ENCODE results near the gene AGAP2. TPM values are rescaled to one million over a fixed set of nuclear protein-coding genes. Genes with fewer than 3 reads are reported as not detected.
A peak's percentile ranks its signal among the peaks of the same experiment; 100 is the strongest.

Gene AGAP2
- total and polyA plus RNA-seq, 2 donors (not counting 1 experiment from before 2014, with no cell fraction given) = 22.2 to 27.0 TPM

- no peak overlapping the region for H3K4me3 ChIP-seq (ENCODE audit: control extremely low read depth in 1 of 5, extremely low read depth in 1 of 5, insufficient read depth in 1 of 5, low read depth in 2 of 5, low read length in 4 of 5)
- peaks cover 61% of the 10 kb centered on the region for H3K4me1 Mint-ChIP-seq
- WGBS (ENCODE audit: insufficient coverage) = 86% methylated on average over 1 of the region's 1 CpG
- H3K4me3 Mint-ChIP-seq = peak overlapping the region; percentile 96
- H3K9ac ChIP-seq (ENCODE audit: low read length) = no peak overlapping the region
- ATAC-seq (ENCODE audit: low read depth) = no peak
- no peaks in the 10 kb centered on the region for H3K9me3 ChIP-seq (ENCODE audit: control extremely low read depth in 1 of 3, control insufficient read depth in 2 of 3, insufficient read depth in 1 of 3, low read length in 2 of 3)
- CTCF ChIA-PET = interaction anchor here (0.6 to 1.5 kb wide), 3 partner anchors 9 to 151 kb away, joined by 3 to 5 read pairs (median 5); partner anchors contain the start of genes EEF1AKMT3 and METTL1
- H3K9me3 Mint-ChIP-seq (ENCODE audit: insufficient read depth) = no peaks in the 10 kb centered on the region
- H3K4me1 ChIP-seq (ENCODE audit: control insufficient read depth in 2 of 2, insufficient read depth in 2 of 2, low read length in 2 of 2) = peaks cover 40 to 59% of the 10 kb centered on the region in 2 donors
- peaks cover 36% of the 10 kb centered on the region for H3K79me2 ChIP-seq (ENCODE audit: control insufficient read depth, insufficient read depth, low read length)
- H2AFZ ChIP-seq (ENCODE audit: insufficient read depth, low read depth, low read length, poor library complexity, severe bottlenecking) = no peak overlapping the region
- intact Hi-C loops (cut with micrococcal nuclease) = loop anchor here (2.0 to 10.0 kb wide), 7 partner anchors 59 to 1637 kb away; partner anchors contain the start of genes DDIT3, GLI1, INHBE and MARS1
- peak overlapping the region; percentile 90 for H3K4me2 ChIP-seq (replicated peaks; ENCODE audit: low read depth, low read length, poor library complexity, severe bottlenecking)
- H3K36me3 ChIP-seq (replicated peaks in 1 of 2; ENCODE audit: control extremely low read depth in 1 of 2, control insufficient read depth in 1 of 2, extremely low read depth in 1 of 2, insufficient read depth in 2 of 2, low read length in 1 of 2) = peaks cover 1 to 39% of the 10 kb centered on the region in 2 experiments
- H4K20me1 ChIP-seq (ENCODE audit: control insufficient read depth, insufficient read depth, low read length, poor library complexity, severe bottlenecking) = peaks cover 29% of the 10 kb centered on the region
- no peaks in the 10 kb centered on the region for H3K27me3 ChIP-seq (replicated peaks in 1 of 4; ENCODE audit: control extremely low read depth in 1 of 4, control insufficient read depth in 3 of 4, insufficient read depth in 4 of 4, low read length in 3 of 4)
- H3K27me3 Mint-ChIP-seq = no peaks in the 10 kb centered on the region
- peak; percentile 34 for DNase-seq
- TF ChIP-seq CTCF (IDR thresholded peaks at IDR 0.05) = no peak
- TF ChIP-seq EZH2 (IDR thresholded peaks at IDR 0.05; ENCODE audit: borderline replicate concordance, insufficient read depth, low read depth, low read length, poor library complexity, severe bottlenecking) = no peak
- H3K27ac Mint-ChIP-seq = peak overlapping the region; percentile 95
- POLR2A ChIA-PET = interaction anchor here (0.6 kb wide), 1 partner anchor 9 kb away, joined by 3 read pairs; the partner anchor contains the start of gene TSPAN31
- H3K27ac ChIP-seq (ENCODE audit: low read length in 2 of 2) = peak overlapping the region; percentile 74 to 98
Observed at GRCh38 chr12:57753756-57754337, 15.3 kb upstream of the AGAP2 start.

- peak overlapping the region in 4 of 5 experiments; percentile 7 to 27 (median 12) for H3K4me3 ChIP-seq (ENCODE audit: control extremely low read depth in 1 of 5, extremely low read depth in 1 of 5, insufficient read depth in 1 of 5, low read depth in 2 of 5, low read length in 4 of 5)
- H3K79me2 ChIP-seq (ENCODE audit: control insufficient read depth, insufficient read depth, low read length) = peaks cover 24% of the 10 kb centered on the region
- H3K9ac ChIP-seq (ENCODE audit: low read length) = peak overlapping the region; percentile 50
- Mint-ChIP-seq H3K4me3 (peak overlapping the region; percentile 91), H3K27ac (peak overlapping the region; percentile 95), H3K27me3 (no peaks in the 10 kb centered on the region), H3K4me1 (peaks cover 56% of the 10 kb centered on the region), H3K9me3 (ENCODE audit: insufficient read depth) (no peaks in the 10 kb centered on the region)
- peaks cover 1 to 37% of the 10 kb centered on the region in 2 experiments for H3K36me3 ChIP-seq (replicated peaks in 1 of 2; ENCODE audit: control extremely low read depth in 1 of 2, control insufficient read depth in 1 of 2, extremely low read depth in 1 of 2, insufficient read depth in 2 of 2, low read length in 1 of 2)
- ATAC-seq (ENCODE audit: low read depth) = no peak
- ChIA-PET CTCF (interaction anchor here (0.9 to 1.2 kb wide), 3 partner anchors 11 to 995 kb away, joined by 3 to 9 read pairs (median 3); no protein-coding TSS in a partner anchor), POLR2A (no interaction called here)
- H3K9me3 ChIP-seq (ENCODE audit: control extremely low read depth in 1 of 3, control insufficient read depth in 2 of 3, insufficient read depth in 1 of 3, low read length in 2 of 3) = no peaks in the 10 kb centered on the region
- H3K27ac ChIP-seq (ENCODE audit: low read length in 2 of 2) = peak overlapping the region; percentile 74 to 98
- peaks cover 16% of the 10 kb centered on the region for H4K20me1 ChIP-seq (ENCODE audit: control insufficient read depth, insufficient read depth, low read length, poor library complexity, severe bottlenecking)
- H2AFZ ChIP-seq (ENCODE audit: insufficient read depth, low read depth, low read length, poor library complexity, severe bottlenecking) = no peak overlapping the region
- H3K4me2 ChIP-seq (replicated peaks; ENCODE audit: low read depth, low read length, poor library complexity, severe bottlenecking) = peak overlapping the region; percentile 64
- intact Hi-C loops (cut with micrococcal nuclease) = loop anchor here (1.0 to 10.0 kb wide), 10 partner anchors 8 to 1635 kb away; partner anchors contain the start of genes DCTN2, DDIT3, EEF1AKMT3 and GLI1
- TF ChIP-seq EZH2 (IDR thresholded peaks at IDR 0.05; ENCODE audit: borderline replicate concordance, insufficient read depth, low read depth, low read length, poor library complexity, severe bottlenecking) = no peak
- TF ChIP-seq CTCF (IDR thresholded peaks at IDR 0.05) = no peak
- no peak for DNase-seq
- H3K4me1 ChIP-seq (ENCODE audit: control insufficient read depth in 2 of 2, insufficient read depth in 2 of 2, low read length in 2 of 2) = peaks cover 40 to 55% of the 10 kb centered on the region in 2 donors
- no peaks in the 10 kb centered on the region for H3K27me3 ChIP-seq (replicated peaks in 1 of 4; ENCODE audit: control extremely low read depth in 1 of 4, control insufficient read depth in 3 of 4, insufficient read depth in 4 of 4, low read length in 3 of 4)
- WGBS (ENCODE audit: insufficient coverage) = 6% methylated on average over 3 of the region's 5 CpGs
Observed at GRCh38 chr12:57752668-57753000, 14.1 kb upstream of the AGAP2 start.
